KBM-7 (cell line): ENCODE results near the gene RENBP.

ENCODE experiments used
- DNase-seq: peaks from one replicate; pipeline ENCODE4 v3.0.0-alpha.2; 2015
- in situ Hi-C: fragments of 300-500 bp; cut with MboI; formaldehyde crosslinking; loops from 2 replicates; pipeline ENCODE4 v1.14.3; 2020; ENCODE audit warnings: low sequenced_read_pairs, low pct_unique_long_range_greater_than_20kb, mixed read lengths

The RENBP gene

GRCh38 chrX:153971450-153972367 lies 27.3 kb upstream of the RENBP start, which contains the start of gene HCFC1:
HCFC1 (minus strand) TSS chrX:153971818; CDS start chrX:153970840, 978 bp downstream.
- in situ Hi-C loops, result no loop called here
- peak; percentile 98 for DNase-seq

- in situ Hi-C loops, result no loop called here
- peak; percentile 94 for DNase-seq
Measured at GRCh38 chrX:153971124-153971449, 26.6 kb upstream of the RENBP start.

- in situ Hi-C loops, result no loop called here
- peak; percentile 69 for DNase-seq
Measured at GRCh38 chrX:153970357-153971123, 26.1 kb upstream of the RENBP start.

- in situ Hi-C loops, result no loop called here
- peak; percentile 45 for DNase-seq
Measured at GRCh38 chrX:153969904-153970356, 25.5 kb upstream of the RENBP start.

- in situ Hi-C loops, result no loop called here
Measured at GRCh38 chrX:153969125-153969903, 24.9 kb upstream of the RENBP start.

GRCh38 chrX:153968754-153969124 lies 24.3 kb upstream of the RENBP start:
- in situ Hi-C loops, result no loop called here
- DNase-seq, result peak; percentile 66

More at GRCh38 chrX:153969125-153969903, 24.9 kb upstream of the RENBP start:
- peak; percentile 45 for DNase-seq

- no peak for DNase-seq
- in situ Hi-C loops, result no loop called here
Measured at GRCh38 chrX:153968255-153968654, 23.8 kb upstream of the RENBP start.

- DNase-seq, result peak; percentile 75
- in situ Hi-C loops, result no loop called here
Measured at GRCh38 chrX:153967536-153968224, 23.2 kb upstream of the RENBP start.

- no peak for DNase-seq
- in situ Hi-C loops, result no loop called here
Measured at GRCh38 chrX:153966841-153967535, 22.5 kb upstream of the RENBP start.

- in situ Hi-C loops, result no loop called here
- no peak for DNase-seq
Measured at GRCh38 chrX:153966283-153966688, 21.8 kb upstream of the RENBP start.

GRCh38 chrX:153965406-153965805 lies 21.0 kb upstream of the RENBP start:
- no peak for DNase-seq
- in situ Hi-C loops, result no loop called here

- no peak for DNase-seq
- in situ Hi-C loops, result no loop called here
Measured at GRCh38 chrX:153964105-153964504, 19.7 kb upstream of the RENBP start.

GRCh38 chrX:153963546-153963945 lies 19.1 kb upstream of the RENBP start:
- DNase-seq, result no peak
- in situ Hi-C loops, result no loop called here

GRCh38 chrX:153961292-153961691 lies 16.8 kb upstream of the RENBP start:
- in situ Hi-C loops, result no loop called here
- no peak for DNase-seq

GRCh38 chrX:153960786-153961185 lies 16.3 kb upstream of the RENBP start:
- no peak for DNase-seq
- in situ Hi-C loops, result no loop called here

GRCh38 chrX:153960077-153960476 lies 15.6 kb upstream of the RENBP start:
- DNase-seq, result no peak
- in situ Hi-C loops, result no loop called here

- in situ Hi-C loops, result no loop called here
- no peak for DNase-seq
Measured at GRCh38 chrX:153959649-153960048, 15.2 kb upstream of the RENBP start.

- in situ Hi-C loops, result no loop called here
- DNase-seq, result no peak
Measured at GRCh38 chrX:153958605-153959004, 14.2 kb upstream of the RENBP start.
